Kidney (tissue), 14 donors: ENCODE data around the gene EVC2. TPM values are rescaled to one million over a fixed set of nuclear protein-coding genes. Genes with fewer than 3 reads are reported as not detected.

Source experiments
- DNase-seq, 5 donors: peaks; one replicate each; pipeline ENCODE4 v3.0.0-alpha.2; 2013 to 2020
- FAIRE-seq: peaks from 2 replicates; lab custom pipeline; 2012; peaks lifted over from hg19 to GRCh38; lab: Jason Lieb, UNC
- H3K27ac ChIP-seq, 2 donors: one replicate each; pipeline ENCODE4 v1.7.0; 2013; ENCODE audit warnings: low read depth in 2 of 2, low read length in 2 of 2, inconsistent platforms in 1 of 2
- H3K27me3 ChIP-seq: one replicate; pipeline ENCODE4 v1.7.1; 2013; ENCODE audit warnings: low read length, inconsistent platforms; ENCODE audit not compliant: control insufficient read depth, insufficient read depth
- H3K36me3 ChIP-seq, 3 donors: one replicate each; pipeline versions ENCODE4 v1.7.0 to v1.7.1; 2013; ENCODE audit warnings: low read length in 3 of 3, control low read depth in 1 of 3, inconsistent platforms in 1 of 3; ENCODE audit not compliant: insufficient read depth in 3 of 3, control insufficient read depth in 2 of 3
- H3K4me1 ChIP-seq, 3 donors: one replicate each; pipeline versions ENCODE4 v1.7.0 to v1.7.1; 2013; ENCODE audit warnings: low read length in 3 of 3, inconsistent platforms in 1 of 3, low read depth in 1 of 3; ENCODE audit not compliant: control insufficient read depth in 2 of 3, insufficient read depth in 2 of 3
- H3K4me3 ChIP-seq, 3 donors: one replicate each; pipeline versions ENCODE4 v1.7.0 to v1.8.1; 2013; ENCODE audit warnings: low read length in 3 of 3, control low read depth in 1 of 3, inconsistent platforms in 1 of 3
- H3K9ac ChIP-seq, 3 donors: one replicate each; pipeline versions ENCODE4 v1.7.0 to v1.7.1; 2013; ENCODE audit warnings: low read length in 3 of 3, control low read depth in 1 of 3, inconsistent platforms in 1 of 3
- H3K9me3 ChIP-seq, 3 donors: one replicate each; pipeline versions ENCODE4 v1.7.0 to v1.7.1; 2013; ENCODE audit warnings: low read length in 3 of 3, control low read depth in 1 of 3, inconsistent platforms in 1 of 3; ENCODE audit not compliant: control insufficient read depth in 2 of 3, insufficient read depth in 1 of 3
- CTCF ChIP-seq: IDR thresholded peaks from 3 replicates; pipeline ENCODE4 v1.5.1; 2012; ENCODE audit warnings: mild to moderate bottlenecking, moderate library complexity, borderline replicate concordance; ENCODE audit not compliant: insufficient read depth; ENCODE audit errors: extremely low read depth
- intact Hi-C: fragments of 100-400 bp; cut with DNase I; formaldehyde crosslinking; loops from one replicate; pipeline ENCODE4 v1.11.1; 2022
- polyA plus RNA-seq: library from polyadenylated mRNA; stranded (reverse); fragments of 350-450 nt; fragmentation: Illumina TruSeq; extraction: RNeasy Lipid Tissue Mini Kit (QIAGEN cat#74804); gene quantifications from one replicate; pipeline ENCODE4 v1.2.3, GENCODE V29; 2014; ENCODE audit warnings: low read depth, low replicate concordance; ENCODE audit not compliant: insufficient read depth
- total RNA-seq: library from RNA; stranded (reverse); fragmentation: NEBNext Ultra II Directional; extraction: Animal tissue kit (Norgen Biotek cat#: 25700); gene quantifications from one replicate; pipeline ENCODE4 v1.2.1, GENCODE V29; 2021
- donor health status: control.
- donor health status: control.
- donor health status: control.
- donor health status: control.
- donor health status: control.
- donor health status: DM: yes; HTN: yes; CAD: no.
- donor health status: Normal renal cell carcinoma (clear cell type).

The EVC2 gene
- total and polyA plus RNA-seq, 2 donors from 2014 or later: 1.6 to 8.7 TPM

- FAIRE-seq (no peak), DNase-seq (no peak)
- intact Hi-C loops: no loop called here
Observed at GRCh38 chr4:5629542-5629941, 78.8 kb downstream of the EVC2 start.

GRCh38 chr4:5626913-5627312, 81.4 kb downstream of the EVC2 start:
- peaks cover 4 to 29% (median 9%) of the 10 kb centered on the region in 3 donors for H3K36me3 ChIP-seq
- FAIRE-seq: no peak

More at GRCh38 chr4:5629542-5629941, 78.8 kb downstream of the EVC2 start:
- Histone ChIP-seq H3K4me3 (no peak overlapping the region), H3K27ac (no peak overlapping the region), H3K27me3 (no peaks in the 10 kb centered on the region), H3K9ac (no peak overlapping the region), H3K9me3 (peaks cover 0 to 3% (median 0%) of the 10 kb centered on the region in 3 donors), H3K36me3 (peaks cover 2 to 28% (median 10%) of the 10 kb centered on the region in 3 donors), H3K4me1 (no peaks in the 10 kb centered on the region)
- TF ChIP-seq CTCF: no peak

GRCh38 chr4:5622596-5622995, 85.8 kb downstream of the EVC2 start:
- Histone ChIP-seq H3K27ac (no peak overlapping the region), H3K4me3 (no peak overlapping the region), H3K36me3 (peaks cover 5 to 11% (median 9%) of the 10 kb centered on the region in 3 donors), H3K4me1 (peaks cover 0 to 6% (median 0%) of the 10 kb centered on the region in 3 donors), H3K9ac (no peak overlapping the region), H3K27me3 (no peaks in the 10 kb centered on the region), H3K9me3 (no peaks in the 10 kb centered on the region)
- DNase-seq (no peak), FAIRE-seq (no peak)
- intact Hi-C loops: no loop called here
- TF ChIP-seq CTCF: no peak

More at GRCh38 chr4:5626913-5627312, 81.4 kb downstream of the EVC2 start:
- DNase-seq: no peak
- no peaks in the 10 kb centered on the region for H3K9me3 ChIP-seq
- no peak overlapping the region for H3K27ac ChIP-seq
- H3K4me3 ChIP-seq: no peak overlapping the region
- no peak overlapping the region for H3K9ac ChIP-seq
- no peaks in the 10 kb centered on the region for H3K4me1 ChIP-seq
- intact Hi-C loops: no loop called here
- H3K27me3 ChIP-seq: no peaks in the 10 kb centered on the region
- no peak for TF ChIP-seq CTCF
